ENCODE measurements around the gene SLC22A5.

The SLC22A5 gene

DNA sequence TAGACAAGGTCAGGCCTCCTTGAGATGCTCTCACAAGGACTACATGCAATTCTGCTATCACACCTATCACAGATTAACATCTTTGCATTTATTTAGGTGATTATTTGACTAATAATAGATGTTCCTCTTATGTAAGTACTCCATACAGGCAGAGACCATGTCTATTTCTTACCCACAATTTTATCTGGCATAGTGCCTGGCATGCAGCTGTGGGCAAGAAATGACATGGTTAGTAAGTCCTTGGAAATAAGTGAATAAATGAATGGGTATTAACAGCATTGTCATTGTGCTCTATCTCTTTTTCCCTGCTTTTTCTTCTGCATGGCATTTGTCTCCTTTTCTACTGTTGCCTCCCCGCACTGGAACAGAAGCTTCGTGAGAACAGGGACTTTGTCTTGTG lies 49.4 kb downstream of the SLC22A5 start:
- DNase-seq = no peak
- H3K79me2 ChIP-seq (ENCODE audit: low read length) = peaks cover 92% of the 10 kb centered on the region
- no peak overlapping the region for H3K4me3 ChIP-seq (ENCODE audit: low read length)
- H3K9ac ChIP-seq (ENCODE audit: low read length) = peak overlapping the region; percentile 73; the same call in 1 of the 2 replicates
- no peak overlapping the region for H2AFZ ChIP-seq (ENCODE audit: low read length)
- H4K20me1 ChIP-seq (ENCODE audit: insufficient read depth, low read length) = no peaks in the 10 kb centered on the region
- no peaks in the 10 kb centered on the region for H3K9me3 ChIP-seq (replicated peaks; ENCODE audit: insufficient read depth, low read length)
- no peaks in the 10 kb centered on the region for H3K9me2 ChIP-seq (replicated peaks; ENCODE audit: insufficient read depth, low read length)
- H3K4me2 ChIP-seq (ENCODE audit: low read depth, low read length) = peak overlapping the region; percentile 90; the same call in 1 of the 2 replicates
- H3F3A ChIP-seq (ENCODE audit: insufficient read depth, low read length) = peaks cover 61% of the 10 kb centered on the region
- peaks cover 88% of the 10 kb centered on the region for H3K4me1 ChIP-seq (ENCODE audit: low read length)
- no peaks in the 10 kb centered on the region for H3K27me3 ChIP-seq (replicated peaks; ENCODE audit: insufficient read depth, low read length)
- H3K27ac ChIP-seq (ENCODE audit: low read length) = peak overlapping the region; percentile 98
- H3K36me3 ChIP-seq (replicated peaks; ENCODE audit: insufficient read depth, low read length) = no peaks in the 10 kb centered on the region
- TF ChIP-seq EZH2phosphoT487 (IDR thresholded peaks at IDR 0.05; ENCODE audit: low read length) (no peak), EZH2 (optimal IDR thresholded peaks at IDR 0.05; ENCODE audit: low read depth, low read length) (no peak)
- TF ChIP-seq, protein P1, sequence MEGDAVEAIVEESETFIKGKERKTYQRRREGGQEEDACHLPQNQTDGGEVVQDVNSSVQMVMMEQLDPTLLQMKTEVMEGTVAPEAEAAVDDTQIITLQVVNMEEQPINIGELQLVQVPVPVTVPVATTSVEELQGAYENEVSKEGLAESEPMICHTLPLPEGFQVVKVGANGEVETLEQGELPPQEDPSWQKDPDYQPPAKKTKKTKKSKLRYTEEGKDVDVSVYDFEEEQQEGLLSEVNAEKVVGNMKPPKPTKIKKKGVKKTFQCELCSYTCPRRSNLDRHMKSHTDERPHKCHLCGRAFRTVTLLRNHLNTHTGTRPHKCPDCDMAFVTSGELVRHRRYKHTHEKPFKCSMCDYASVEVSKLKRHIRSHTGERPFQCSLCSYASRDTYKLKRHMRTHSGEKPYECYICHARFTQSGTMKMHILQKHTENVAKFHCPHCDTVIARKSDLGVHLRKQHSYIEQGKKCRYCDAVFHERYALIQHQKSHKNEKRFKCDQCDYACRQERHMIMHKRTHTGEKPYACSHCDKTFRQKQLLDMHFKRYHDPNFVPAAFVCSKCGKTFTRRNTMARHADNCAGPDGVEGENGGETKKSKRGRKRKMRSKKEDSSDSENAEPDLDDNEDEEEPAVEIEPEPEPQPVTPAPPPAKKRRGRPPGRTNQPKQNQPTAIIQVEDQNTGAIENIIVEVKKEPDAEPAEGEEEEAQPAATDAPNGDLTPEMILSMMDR (IDR thresholded peaks at IDR 0.05; ENCODE audit: low read length) = no peak

DNA sequence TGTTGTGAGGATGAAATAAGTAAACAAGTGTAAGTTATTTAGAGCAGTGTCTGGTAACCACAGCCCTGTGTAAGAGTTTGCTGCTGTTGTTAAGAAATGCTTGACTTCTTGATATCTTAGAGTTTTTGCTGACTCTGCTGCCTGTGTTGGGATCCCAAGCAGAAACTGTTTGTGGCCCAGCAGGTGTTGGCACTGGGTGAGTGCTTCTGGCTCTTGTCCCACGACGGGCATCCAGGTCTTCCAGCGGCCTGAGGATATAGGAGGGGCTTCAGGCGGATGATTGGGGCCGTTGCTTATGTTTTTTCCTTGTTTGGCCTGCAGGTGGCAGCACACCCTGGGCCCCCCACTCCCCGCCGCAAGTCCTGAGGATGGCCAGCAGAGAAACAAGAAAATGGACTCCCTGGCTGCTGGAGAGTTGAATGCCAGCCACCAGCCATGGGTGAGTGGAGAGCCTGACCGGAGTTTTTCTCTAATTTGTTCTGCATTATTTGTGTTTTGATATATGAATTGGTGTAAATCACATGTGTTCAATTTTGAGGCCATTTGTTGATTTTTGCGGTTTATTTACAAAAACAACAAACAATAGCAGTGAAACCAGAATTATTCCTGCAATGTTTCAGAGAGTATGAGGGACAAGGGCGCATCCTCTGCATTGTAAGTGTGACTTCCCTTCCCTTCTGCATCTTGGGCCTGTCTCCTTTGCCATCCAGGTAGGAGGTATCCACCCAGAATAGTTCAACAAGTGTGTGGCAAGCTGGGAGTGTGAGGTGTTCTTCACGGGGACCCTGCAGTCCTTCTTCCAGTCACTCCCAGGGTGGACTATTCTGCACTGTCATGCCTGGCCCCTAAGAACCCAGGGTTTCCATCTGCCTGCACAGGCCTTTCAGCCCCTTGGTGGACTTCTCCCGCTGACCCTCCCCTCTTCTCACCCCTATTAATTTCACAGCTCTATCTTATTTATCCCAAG lies 50.3 kb downstream of the SLC22A5 start:
- Histone ChIP-seq H4K20me1 (ENCODE audit: insufficient read depth, low read length) (no peaks in the 10 kb centered on the region), H3K79me2 (ENCODE audit: low read length) (peaks cover 92% of the 10 kb centered on the region), H3K9me2 (replicated peaks; ENCODE audit: insufficient read depth, low read length) (no peaks in the 10 kb centered on the region), H3K4me3 (ENCODE audit: low read length) (peak overlapping the region; percentile 44), H3K36me3 (replicated peaks; ENCODE audit: insufficient read depth, low read length) (no peaks in the 10 kb centered on the region), H3K4me2 (ENCODE audit: low read depth, low read length) (peak overlapping the region; percentile 90), H3F3A (ENCODE audit: insufficient read depth, low read length) (peaks cover 61% of the 10 kb centered on the region), H3K27me3 (replicated peaks; ENCODE audit: insufficient read depth, low read length) (no peaks in the 10 kb centered on the region), H2AFZ (ENCODE audit: low read length) (no peak overlapping the region), H3K9ac (ENCODE audit: low read length) (peak overlapping the region; percentile 73), H3K27ac (ENCODE audit: low read length) (peak overlapping the region; percentile 98), H3K9me3 (replicated peaks; ENCODE audit: insufficient read depth, low read length) (no peaks in the 10 kb centered on the region), H3K4me1 (ENCODE audit: low read length) (peaks cover 91% of the 10 kb centered on the region)
- TF ChIP-seq, protein P1 (IDR thresholded peaks at IDR 0.05; ENCODE audit: low read length) = peak; percentile 90
- no peak for TF ChIP-seq EZH2 (optimal IDR thresholded peaks at IDR 0.05; ENCODE audit: low read depth, low read length)
- peak; percentile 89 for DNase-seq

DNA sequence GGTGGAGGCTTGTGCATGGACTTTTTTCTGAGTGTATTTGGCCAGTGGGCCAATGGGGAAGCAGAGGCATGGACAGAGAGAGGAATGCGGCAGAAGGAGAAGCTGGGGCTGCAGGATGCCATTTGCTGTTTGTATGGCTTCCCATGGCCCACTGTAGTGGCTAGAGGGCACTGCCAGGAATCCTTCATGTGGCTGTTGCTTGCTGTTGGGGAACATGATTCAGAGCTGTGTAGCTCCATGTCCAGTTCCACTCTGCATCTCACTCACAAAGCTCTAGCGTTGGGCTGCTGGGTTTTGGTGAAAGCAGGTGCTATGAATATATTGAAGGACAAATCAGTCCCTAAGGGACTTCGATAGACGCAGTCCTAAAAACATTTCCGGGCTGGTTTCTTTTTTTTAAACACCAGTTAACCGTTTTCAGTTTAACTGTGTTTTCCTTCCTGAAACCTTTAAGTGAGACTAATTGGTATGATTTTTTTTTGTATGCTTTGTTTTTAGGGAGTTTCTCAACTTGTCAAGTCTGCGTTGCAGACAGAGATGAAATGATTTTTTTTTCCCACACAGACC lies 51.3 kb downstream of the SLC22A5 start:
- H3K9ac ChIP-seq (ENCODE audit: low read length) = peak overlapping the region; percentile 73

More for the DNA sequence above, 51.3 kb downstream of the SLC22A5 start:
- Histone ChIP-seq H3F3A (ENCODE audit: insufficient read depth, low read length) (peaks cover 66% of the 10 kb centered on the region), H3K4me2 (ENCODE audit: low read depth, low read length) (peak overlapping the region; percentile 90), H3K9me2 (replicated peaks; ENCODE audit: insufficient read depth, low read length) (no peaks in the 10 kb centered on the region), H4K20me1 (ENCODE audit: insufficient read depth, low read length) (no peaks in the 10 kb centered on the region), H3K27ac (ENCODE audit: low read length) (peak overlapping the region; percentile 98), H3K27me3 (replicated peaks; ENCODE audit: insufficient read depth, low read length) (no peaks in the 10 kb centered on the region), H2AFZ (ENCODE audit: low read length) (no peak overlapping the region), H3K36me3 (replicated peaks; ENCODE audit: insufficient read depth, low read length) (no peaks in the 10 kb centered on the region), H3K4me1 (ENCODE audit: low read length) (peaks cover 91% of the 10 kb centered on the region), H3K4me3 (ENCODE audit: low read length) (peak overlapping the region; percentile 44), H3K79me2 (ENCODE audit: low read length) (peaks cover 92% of the 10 kb centered on the region), H3K9me3 (replicated peaks; ENCODE audit: insufficient read depth, low read length) (no peaks in the 10 kb centered on the region)
- DNase-seq = peak; percentile 86
- TF ChIP-seq, protein P1 (IDR thresholded peaks at IDR 0.05; ENCODE audit: low read length) = 0 out of 2 replicates have a peak, but pooled peaks have one; percentile 4
- no peak for TF ChIP-seq EZH2 (optimal IDR thresholded peaks at IDR 0.05; ENCODE audit: low read depth, low read length)

Measured in MM.1S (cell line).